ENCODE results near the gene LAMA5. TPM values are rescaled to one million over a fixed set of nuclear protein-coding genes. Genes with fewer than 3 reads are reported as not detected.

The LAMA5 gene
- total RNA-seq, 2 donors from 2014 or later, result 315 to 369 TPM

GRCh38 chr20:62327726-62328495 lies 39.2 kb downstream of the LAMA5 start:
- H3K36me3 Mint-ChIP-seq (ENCODE audit: low read depth), result peaks cover 57% of the 10 kb centered on the region

GRCh38 chr20:62326959-62327725 lies 40.0 kb downstream of the LAMA5 start:
- TF ChIP-seq CTCF (conservative IDR thresholded peaks at IDR 0.05), result no peak
- Histone ChIP-seq H3K4me3 (ENCODE audit: low read length) (no peak overlapping the region), H3K27ac (ENCODE audit: low read depth, low read length) (no peak overlapping the region), H3K4me1 (ENCODE audit: control insufficient read depth, insufficient read depth, low read length) (no peaks in the 10 kb centered on the region), H3K27me3 (ENCODE audit: control insufficient read depth, insufficient read depth, low read length, poor library complexity, severe bottlenecking) (no peaks in the 10 kb centered on the region), H3K36me3 (ENCODE audit: control insufficient read depth, insufficient read depth, low read length) (peaks cover 58% of the 10 kb centered on the region), H3K9me3 (ENCODE audit: control insufficient read depth, low read length) (no peaks in the 10 kb centered on the region), H3K9ac (ENCODE audit: extremely low read depth, low read length, poor library complexity, severe bottlenecking) (no peak overlapping the region)
- peaks cover 3% of the 10 kb centered on the region for H3K9me3 Mint-ChIP-seq
- H3K27me3 Mint-ChIP-seq (ENCODE audit: insufficient read depth), result no peaks in the 10 kb centered on the region
- H3K4me3 Mint-ChIP-seq, result no peak overlapping the region
- no peaks in the 10 kb centered on the region for H3K4me1 Mint-ChIP-seq
- DNase-seq, result no peak
- WGBS, 2 experiments (ENCODE audit: insufficient coverage in 1 of 2, insufficient read length in 1 of 2), result 82 to 86% methylated on average over 22 to 30 of the region's 30 CpGs
- peaks cover 58% of the 10 kb centered on the region for H3K36me3 Mint-ChIP-seq (ENCODE audit: low read depth)
- no peak overlapping the region for H3K27ac Mint-ChIP-seq

More at GRCh38 chr20:62327726-62328495, 39.2 kb downstream of the LAMA5 start:
- no peak overlapping the region for H3K27ac ChIP-seq (ENCODE audit: low read depth, low read length)
- H3K36me3 ChIP-seq (ENCODE audit: control insufficient read depth, insufficient read depth, low read length), result peaks cover 57% of the 10 kb centered on the region
- peaks cover 3% of the 10 kb centered on the region for H3K9me3 Mint-ChIP-seq
- H3K9ac ChIP-seq (ENCODE audit: extremely low read depth, low read length, poor library complexity, severe bottlenecking), result no peak overlapping the region
- no peaks in the 10 kb centered on the region for H3K4me1 ChIP-seq (ENCODE audit: control insufficient read depth, insufficient read depth, low read length)
- no peaks in the 10 kb centered on the region for H3K27me3 Mint-ChIP-seq (ENCODE audit: insufficient read depth)
- H3K4me3 Mint-ChIP-seq, result no peak overlapping the region
- 88 to 92% methylated on average over 16 to 33 of the region's 33 CpGs for WGBS, 2 experiments (ENCODE audit: insufficient coverage in 1 of 2, insufficient read length in 1 of 2)
- no peak overlapping the region for H3K27ac Mint-ChIP-seq
- H3K9me3 ChIP-seq (ENCODE audit: control insufficient read depth, low read length), result no peaks in the 10 kb centered on the region
- H3K4me1 Mint-ChIP-seq, result no peaks in the 10 kb centered on the region
- TF ChIP-seq CTCF (conservative IDR thresholded peaks at IDR 0.05), result peak; percentile 11
- H3K27me3 ChIP-seq (ENCODE audit: control insufficient read depth, insufficient read depth, low read length, poor library complexity, severe bottlenecking), result no peaks in the 10 kb centered on the region
- H3K4me3 ChIP-seq (ENCODE audit: low read length), result no peak overlapping the region
- no peak for DNase-seq

- H3K4me3 Mint-ChIP-seq, result no peak overlapping the region
Observed at GRCh38 chr20:62326559-62326958, 40.6 kb downstream of the LAMA5 start.

More at GRCh38 chr20:62326559-62326958, 40.6 kb downstream of the LAMA5 start:
- Histone ChIP-seq H3K27me3 (ENCODE audit: control insufficient read depth, insufficient read depth, low read length, poor library complexity, severe bottlenecking) (no peaks in the 10 kb centered on the region), H3K36me3 (ENCODE audit: control insufficient read depth, insufficient read depth, low read length) (peaks cover 63% of the 10 kb centered on the region), H3K9ac (ENCODE audit: extremely low read depth, low read length, poor library complexity, severe bottlenecking) (no peak overlapping the region), H3K4me1 (ENCODE audit: control insufficient read depth, insufficient read depth, low read length) (no peaks in the 10 kb centered on the region), H3K4me3 (ENCODE audit: low read length) (no peak overlapping the region), H3K9me3 (ENCODE audit: control insufficient read depth, low read length) (no peaks in the 10 kb centered on the region), H3K27ac (ENCODE audit: low read depth, low read length) (no peak overlapping the region)
- Mint-ChIP-seq H3K4me1 (no peaks in the 10 kb centered on the region), H3K36me3 (ENCODE audit: low read depth) (peaks cover 54% of the 10 kb centered on the region), H3K27ac (no peak overlapping the region), H3K9me3 (peaks cover 3% of the 10 kb centered on the region), H3K27me3 (ENCODE audit: insufficient read depth) (no peaks in the 10 kb centered on the region)
- WGBS, 2 experiments (ENCODE audit: insufficient coverage in 1 of 2, insufficient read length in 1 of 2), result 94 to 96% methylated on average over 8 to 14 of the region's 14 CpGs
- no peak for DNase-seq
- TF ChIP-seq CTCF (conservative IDR thresholded peaks at IDR 0.05), result no peak

All from endodermal cell (in vitro differentiated cells).